ENCODE results near the gene CUEDC1.

DNA sequence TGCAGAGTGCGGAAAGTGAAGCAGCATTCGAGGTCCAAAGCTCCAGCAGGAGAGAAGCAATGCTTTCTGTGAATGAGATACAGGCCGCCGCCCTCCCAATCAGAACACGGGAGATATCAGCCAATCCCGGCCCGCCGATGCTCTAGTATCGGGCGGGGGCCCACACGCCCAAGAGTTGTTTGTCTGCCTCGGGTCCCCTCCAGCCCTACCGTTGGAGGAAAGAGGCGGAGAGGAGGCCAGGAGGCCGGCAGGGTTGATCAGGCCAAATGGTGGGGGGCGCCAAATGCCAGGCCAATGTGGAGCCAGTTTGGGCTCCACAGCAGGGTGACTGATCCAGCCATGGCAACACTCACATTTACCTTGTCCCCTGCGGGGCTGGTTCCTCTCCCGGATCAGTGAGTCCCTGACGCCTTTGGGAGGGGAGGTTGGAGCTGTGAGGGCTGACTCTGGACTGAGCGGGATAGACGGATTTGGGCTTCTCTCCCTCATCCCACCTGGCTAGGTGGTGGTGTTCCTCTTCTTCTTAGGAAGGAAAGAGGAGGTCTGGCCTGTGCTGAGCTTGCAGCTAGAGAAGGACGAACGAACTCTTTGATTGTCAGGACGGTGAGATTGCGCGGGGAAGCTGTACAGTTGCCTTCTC, 10.4 kb upstream of the CUEDC1 start:
- TF ChIP-seq, protein P1, sequence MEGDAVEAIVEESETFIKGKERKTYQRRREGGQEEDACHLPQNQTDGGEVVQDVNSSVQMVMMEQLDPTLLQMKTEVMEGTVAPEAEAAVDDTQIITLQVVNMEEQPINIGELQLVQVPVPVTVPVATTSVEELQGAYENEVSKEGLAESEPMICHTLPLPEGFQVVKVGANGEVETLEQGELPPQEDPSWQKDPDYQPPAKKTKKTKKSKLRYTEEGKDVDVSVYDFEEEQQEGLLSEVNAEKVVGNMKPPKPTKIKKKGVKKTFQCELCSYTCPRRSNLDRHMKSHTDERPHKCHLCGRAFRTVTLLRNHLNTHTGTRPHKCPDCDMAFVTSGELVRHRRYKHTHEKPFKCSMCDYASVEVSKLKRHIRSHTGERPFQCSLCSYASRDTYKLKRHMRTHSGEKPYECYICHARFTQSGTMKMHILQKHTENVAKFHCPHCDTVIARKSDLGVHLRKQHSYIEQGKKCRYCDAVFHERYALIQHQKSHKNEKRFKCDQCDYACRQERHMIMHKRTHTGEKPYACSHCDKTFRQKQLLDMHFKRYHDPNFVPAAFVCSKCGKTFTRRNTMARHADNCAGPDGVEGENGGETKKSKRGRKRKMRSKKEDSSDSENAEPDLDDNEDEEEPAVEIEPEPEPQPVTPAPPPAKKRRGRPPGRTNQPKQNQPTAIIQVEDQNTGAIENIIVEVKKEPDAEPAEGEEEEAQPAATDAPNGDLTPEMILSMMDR (conservative IDR thresholded peaks at IDR 0.05 in 1 of 2, IDR thresholded peaks at IDR 0.05 in 1 of 2; ENCODE audit: extremely low read depth in 1 of 2, insufficient read depth in 1 of 2, low read depth in 1 of 2, low read length in 2 of 2) = no peak
- no peak for TF ChIP-seq EZH2 (IDR thresholded peaks at IDR 0.05; ENCODE audit: borderline replicate concordance, low read length)
